ENCODE data around the gene TMEM91. TPM values are rescaled to one million over a fixed set of nuclear protein-coding genes. Genes with fewer than 3 reads are reported as not detected.
"Not testable (repeated sequence)": the region's sequence is repeated elsewhere in the genome, so short reads cannot be mapped to it uniquely, and the experiment has no call there.

TMEM91 gene
- total RNA-seq, 2 donors from 2014 or later: 6.4 to 8.3 TPM

GRCh38 chr19:41371541-41371940 lies 4.8 kb upstream of the TMEM91 start:
- intact Hi-C loops (cut with DNase I): no loop called here
- no peak for DNase-seq (ENCODE audit: low spot score)

- no peak for DNase-seq (ENCODE audit: low spot score)
- intact Hi-C loops (cut with DNase I): no loop called here
Measured at GRCh38 chr19:41372501-41372900, 3.8 kb upstream of the TMEM91 start.

GRCh38 chr19:41373993-41374392 lies 2.3 kb upstream of the TMEM91 start:
- DNase-seq (ENCODE audit: low spot score): peak; percentile 89
- intact Hi-C loops (cut with DNase I): no loop called here

- intact Hi-C loops (cut with DNase I): no loop called here
- DNase-seq (ENCODE audit: low spot score): no peak
Measured at GRCh38 chr19:41376998-41377365, 649 bp downstream of the TMEM91 start.

GRCh38 chr19:41377977-41378709 lies 1.8 kb downstream of the TMEM91 start:
- no peak for DNase-seq (ENCODE audit: low spot score)

GRCh38 chr19:41381536-41381935 lies 5.2 kb downstream of the TMEM91 start:
- DNase-seq (ENCODE audit: low spot score): not testable (repeated sequence)
- intact Hi-C loops (cut with DNase I): loop anchor here in 1 of 2 donors (5.0 kb wide), 1 partner anchor 404 kb away; no protein-coding TSS in a partner anchor

More at GRCh38 chr19:41377977-41378709, 1.8 kb downstream of the TMEM91 start:
- intact Hi-C loops (cut with DNase I): no loop called here

GRCh38 chr19:41384351-41384750 lies 8.0 kb downstream of the TMEM91 start:
- intact Hi-C loops (cut with DNase I): loop anchor here in 1 of 2 donors (5.0 kb wide), 1 partner anchor 407 kb away; no protein-coding TSS in a partner anchor
- DNase-seq (ENCODE audit: low spot score): no peak

- no peak for DNase-seq (ENCODE audit: low spot score)
- intact Hi-C loops (cut with DNase I): no loop called here
Measured at GRCh38 chr19:41386442-41386841, 10.1 kb downstream of the TMEM91 start.

GRCh38 chr19:41391618-41392017 lies 15.3 kb downstream of the TMEM91 start:
- intact Hi-C loops (cut with DNase I): no loop called here
- no peak for DNase-seq (ENCODE audit: low spot score)

GRCh38 chr19:41392775-41393174 lies 16.4 kb downstream of the TMEM91 start:
- DNase-seq (ENCODE audit: low spot score): no peak
- intact Hi-C loops (cut with DNase I): no loop called here

- intact Hi-C loops (cut with DNase I): no loop called here
Measured at GRCh38 chr19:41395355-41395754, 19.0 kb downstream of the TMEM91 start.

GRCh38 chr19:41397086-41398049 lies 21.0 kb downstream of the TMEM91 start, which contains the start of the genes BCKDHA and EXOSC5:
Gene BCKDHA, plus strand, starts transcription at chr19:41397818. Its CDS starts 10 bp downstream, at chr19:41397828.
Gene EXOSC5, minus strand, starts transcription at chr19:41397359. Its CDS starts 31 bp downstream, at chr19:41397328.
- intact Hi-C loops (cut with DNase I): no loop called here
- DNase-seq (ENCODE audit: low spot score): peak; percentile 100

More at GRCh38 chr19:41395355-41395754, 19.0 kb downstream of the TMEM91 start:
- DNase-seq (ENCODE audit: low spot score): no peak

GRCh38 chr19:41398050-41398418 lies 21.7 kb downstream of the TMEM91 start:
- intact Hi-C loops (cut with DNase I): no loop called here
- DNase-seq (ENCODE audit: low spot score): no peak

- no peak for DNase-seq (ENCODE audit: low spot score)
- intact Hi-C loops (cut with DNase I): no loop called here
Measured at GRCh38 chr19:41398598-41398997, 22.3 kb downstream of the TMEM91 start.

- DNase-seq (ENCODE audit: low spot score): no peak
- intact Hi-C loops (cut with DNase I): no loop called here
Measured at GRCh38 chr19:41399091-41399490, 22.8 kb downstream of the TMEM91 start.

- DNase-seq (ENCODE audit: low spot score): no peak
- intact Hi-C loops (cut with DNase I): no loop called here
Measured at GRCh38 chr19:41399525-41399924, 23.2 kb downstream of the TMEM91 start.

- no peak for DNase-seq (ENCODE audit: low spot score)
Measured at GRCh38 chr19:41401483-41401882, 25.1 kb downstream of the TMEM91 start.

GRCh38 chr19:41402010-41402409 lies 25.7 kb downstream of the TMEM91 start:
- intact Hi-C loops (cut with DNase I): no loop called here
- no peak for DNase-seq (ENCODE audit: low spot score)

More at GRCh38 chr19:41401483-41401882, 25.1 kb downstream of the TMEM91 start:
- intact Hi-C loops (cut with DNase I): no loop called here

- no peak for DNase-seq (ENCODE audit: low spot score)
- intact Hi-C loops (cut with DNase I): no loop called here
Measured at GRCh38 chr19:41403181-41403970, 27.0 kb downstream of the TMEM91 start.
